GM23338 (cell line): ENCODE results near the gene MYRF. TPM values are rescaled to one million over a fixed set of nuclear protein-coding genes. Genes with fewer than 3 reads are reported as not detected.

Source experiments
- ATAC-seq: fragments of 200-7000 bp; cut with Tn5 transposase; 3 replicates; pipeline ENCODE4 v1.9.1; 2020
- DNase-seq: peaks from one replicate; pipeline ENCODE4 v3.0.0-alpha.2; 2015; ENCODE audit warnings: low spot score
- H2AFZ ChIP-seq: fragments of 200-600 bp; sonication (generic); 2 replicates; pipeline ENCODE4 v1.8.0; 2016; ENCODE audit warnings: antibody characterized with exemption, mild to moderate bottlenecking, moderate library complexity
- H3F3A ChIP-seq: fragments of 200-600 bp; sonication (generic); replicated peaks from 2 replicates; pipeline ENCODE4 v1.8.0; 2017; ENCODE audit warnings: antibody characterized with exemption, mixed run types, low read depth
- H3K27ac ChIP-seq: fragments of 200-600 bp; sonication (generic); 2 replicates; pipeline ENCODE4 v1.6.1; 2016; ENCODE audit warnings: low read depth
- H3K27me3 ChIP-seq: fragments of 200-600 bp; sonication (generic); 2 replicates; pipeline ENCODE4 v1.8.0; 2016; ENCODE audit warnings: mild to moderate bottlenecking, mixed run types, moderate library complexity; ENCODE audit not compliant: insufficient read depth
- H3K36me3 ChIP-seq: fragments of 200-600 bp; sonication (generic); 2 replicates; pipeline ENCODE4 v1.8.0; 2016; ENCODE audit warnings: mild to moderate bottlenecking; ENCODE audit not compliant: insufficient read depth
- H3K4me1 ChIP-seq: fragments of 200-600 bp; sonication (generic); 2 replicates; pipeline ENCODE4 v1.8.0; 2016; ENCODE audit warnings: mild to moderate bottlenecking, moderate library complexity; ENCODE audit not compliant: insufficient read depth
- H3K4me2 ChIP-seq: fragments of 200-600 bp; sonication (generic); 2 replicates; pipeline ENCODE4 v1.7.1; 2017; ENCODE audit warnings: mixed run types
- H3K4me3 ChIP-seq: fragments of 200-600 bp; sonication (generic); 2 replicates; pipeline ENCODE4 v1.6.1; 2016; ENCODE audit warnings: mixed run types
- H3K79me2 ChIP-seq: fragments of 200-600 bp; sonication (generic); replicated peaks from 2 replicates; pipeline ENCODE4 v1.8.0; 2017; ENCODE audit warnings: mild to moderate bottlenecking; ENCODE audit not compliant: insufficient read depth
- H3K9me2 ChIP-seq: fragments of 200-600 bp; sonication (generic); 2 replicates; pipeline ENCODE4 v1.8.0; 2017; ENCODE audit not compliant: insufficient read depth
- H4K20me1 ChIP-seq: fragments of 200-600 bp; sonication (generic); replicated peaks from 2 replicates; pipeline ENCODE4 v1.8.0; 2017; ENCODE audit warnings: mild to moderate bottlenecking; ENCODE audit not compliant: insufficient read depth
- H3K27ac Mint-ChIP-seq: 2 replicates; pipeline ENCODE4 v1.8.0; 2020; ENCODE audit warnings: inconsistent platforms, mild to moderate bottlenecking, moderate library complexity, mixed read lengths
- H3K27me3 Mint-ChIP-seq: 3 replicates; pipeline ENCODE4 v1.8.0; 2022; ENCODE audit warnings: low read depth, mild to moderate bottlenecking, moderate library complexity, mixed read lengths, inconsistent platforms; ENCODE audit not compliant: insufficient read depth, poor library complexity
- H3K36me3 Mint-ChIP-seq: 3 replicates; pipeline ENCODE4 v1.8.0; 2021; ENCODE audit warnings: low read depth, mild to moderate bottlenecking, inconsistent platforms, moderate library complexity, mixed read lengths
- H3K4me1 Mint-ChIP-seq: 3 replicates; pipeline ENCODE4 v1.8.0; 2020; ENCODE audit warnings: mild to moderate bottlenecking, inconsistent platforms, mixed read lengths
- H3K4me3 Mint-ChIP-seq: 3 replicates; pipeline ENCODE4 v1.8.0; 2021; ENCODE audit warnings: moderate library complexity, mild to moderate bottlenecking, inconsistent platforms, mixed read lengths
- H3K9me3 Mint-ChIP-seq: 3 replicates; pipeline ENCODE4 v1.8.0; 2020; ENCODE audit warnings: moderate library complexity, mild to moderate bottlenecking, inconsistent platforms, mixed read lengths
- CREB1 ChIP-seq: fragments of 250-450 bp; sonication (Bioruptor Pico); IDR thresholded peaks from 2 replicates; pipeline ENCODE4 v1.5.0; 2020; ENCODE audit warnings: low read depth, mild to moderate bottlenecking, moderate library complexity
- CTCF ChIP-seq, 2 experiments: fragments of 200-600 bp in 1 of 2; sonication (generic) in 1 of 2; conservative IDR thresholded peaks; 2 replicates each; pipeline versions ENCODE4 v1.5.1 to v1.6.1; 2016 to 2017; ENCODE audit warnings: antibody characterized with exemption in 2 of 2, low read depth in 2 of 2, mild to moderate bottlenecking in 2 of 2, moderate library complexity in 1 of 2
- ETS1 ChIP-seq: IDR thresholded peaks from 2 replicates; pipeline ENCODE4 v1.6.1; 2016; ENCODE audit warnings: antibody characterized with exemption
- EZH2 ChIP-seq: fragments of 200-600 bp; sonication (generic); IDR thresholded peaks from one replicate; pipeline ENCODE4 v1.8.0; 2017; ENCODE audit warnings: antibody characterized with exemption, mild to moderate bottlenecking, low read depth; ENCODE audit not compliant: unreplicated experiment
- EZH2phosphoT487 ChIP-seq: fragments of 200-600 bp; sonication (generic); IDR thresholded peaks from one replicate; pipeline ENCODE4 v1.8.1; 2018; ENCODE audit warnings: antibody characterized with exemption; ENCODE audit not compliant: unreplicated experiment
- JUNB ChIP-seq: IDR thresholded peaks from one replicate; pipeline ENCODE4 v1.6.1; 2016; ENCODE audit warnings: antibody characterized with exemption; ENCODE audit not compliant: unreplicated experiment
- POLR2AphosphoS5 ChIP-seq: IDR thresholded peaks from 2 replicates; pipeline ENCODE4 v1.6.1; 2016; ENCODE audit warnings: antibody characterized with exemption, low read depth
- REST ChIP-seq: IDR thresholded peaks from one replicate; pipeline ENCODE4 v1.6.1; 2018; ENCODE audit warnings: antibody characterized with exemption; ENCODE audit not compliant: unreplicated experiment
- STAT1 ChIP-seq: IDR thresholded peaks from one replicate; pipeline ENCODE4 v1.6.1; 2016; ENCODE audit warnings: antibody characterized with exemption; ENCODE audit not compliant: unreplicated experiment
- ZNF114 ChIP-seq: fragments of 250-450 bp; sonication (Bioruptor Pico); IDR thresholded peaks from 2 replicates; pipeline ENCODE4 v1.5.0; 2020; ENCODE audit warnings: mild to moderate bottlenecking, moderate library complexity
- ZNF331 ChIP-seq: fragments of 250-450 bp; sonication (Bioruptor Pico); IDR thresholded peaks from 2 replicates; pipeline ENCODE4 v1.5.0; 2020; ENCODE audit warnings: low read depth, mild to moderate bottlenecking, moderate library complexity
- polyA plus RNA-seq: library from polyadenylated mRNA; unstranded; fragments of >200 nt; fragmentation: Nextera tagmentation; extraction: Ambion mirVana; gene quantifications from 2 replicates; pipeline ENCODE4 v1.2.1, GENCODE V29; 2016
- total RNA-seq: library from RNA; depleted of rRNA; stranded (reverse); fragments of >200 nt; shearing (Covaris generic); gene quantifications from 2 replicates; pipeline ENCODE4 v1.2.3, GENCODE V29; 2014

The MYRF gene
- total and polyA plus RNA-seq, 2 experiments from 2014 or later = 1.9 to 5.5 TPM

- Histone ChIP-seq H3K4me2 (peak overlapping the region; percentile 38; the same call in 1 of the 2 replicates), H3K27ac (no peak overlapping the region), H3K9me2 (no peaks in the 10 kb centered on the region), H3K27me3 (no peaks in the 10 kb centered on the region), H4K20me1 (no peaks in the 10 kb centered on the region), H3K36me3 (no peaks in the 10 kb centered on the region), H2AFZ (no peak overlapping the region), H3K4me1 (peaks cover 11% of the 10 kb centered on the region), H3K4me3 (no peak overlapping the region), H3K79me2 (no peaks in the 10 kb centered on the region), H3F3A (no peaks in the 10 kb centered on the region)
- no peaks in the 10 kb centered on the region; the same call in 2 of the 3 replicates for H3K36me3 Mint-ChIP-seq
- peak; percentile 74 for DNase-seq
- peak; percentile 59 for ATAC-seq
- TF ChIP-seq EZH2phosphoT487 = no peak
- peak; percentile 27 to 49 for TF ChIP-seq CTCF (conservative IDR thresholded peaks at IDR 0.05; ENCODE audit: low read depth in 2 of 2)
- H3K27ac Mint-ChIP-seq = no peak overlapping the region
- H3K4me3 Mint-ChIP-seq = no peak overlapping the region
- peaks cover 18% of the 10 kb centered on the region for H3K4me1 Mint-ChIP-seq
- H3K27me3 Mint-ChIP-seq = peaks cover 2% of the 10 kb centered on the region
- H3K9me3 Mint-ChIP-seq = no peaks in the 10 kb centered on the region
These were observed 16.9 kb downstream of the MYRF start for GRCh38 chr11:61769169-61769920.

- Mint-ChIP-seq H3K27me3 (peaks cover 6% of the 10 kb centered on the region), H3K4me1 (peaks cover 14% of the 10 kb centered on the region), H3K4me3 (no peak overlapping the region), H3K27ac (no peak overlapping the region), H3K36me3 (no peaks in the 10 kb centered on the region; the same call in 2 of the 3 replicates), H3K9me3 (no peaks in the 10 kb centered on the region)
- no peak for ATAC-seq
- no peaks in the 10 kb centered on the region for H4K20me1 ChIP-seq
- H3K27ac ChIP-seq = no peak overlapping the region
- H3K9me2 ChIP-seq = no peaks in the 10 kb centered on the region
- peaks cover 6% of the 10 kb centered on the region for H3K4me1 ChIP-seq
- no peak overlapping the region for H2AFZ ChIP-seq
- DNase-seq = no peak
- H3K4me3 ChIP-seq = no peak overlapping the region
- no peaks in the 10 kb centered on the region for H3K36me3 ChIP-seq
- no peaks in the 10 kb centered on the region for H3K79me2 ChIP-seq
- peak overlapping the region; percentile 38; the same call in 1 of the 2 replicates for H3K4me2 ChIP-seq
- H3F3A ChIP-seq = no peaks in the 10 kb centered on the region
- H3K27me3 ChIP-seq = no peaks in the 10 kb centered on the region
- TF ChIP-seq EZH2 = no peak
- TF ChIP-seq ETS1 = no peak
- no peak for TF ChIP-seq STAT1
- TF ChIP-seq POLR2AphosphoS5 = no peak
- no peak for TF ChIP-seq JUNB
- no peak for TF ChIP-seq ZNF331 (CRISPR knock-in tag)
- TF ChIP-seq CREB1 = no peak
- TF ChIP-seq EZH2phosphoT487 = no peak
- no peak for TF ChIP-seq REST
- TF ChIP-seq ZNF114 (CRISPR knock-in tag) = no peak
These were observed 17.7 kb downstream of the MYRF start for GRCh38 chr11:61769946-61770683.
